HEK293T (cell line): ENCODE data around the gene CYTH3.
"Not testable (repeated sequence)": the region's sequence is repeated elsewhere in the genome, so short reads cannot be mapped to it uniquely, and the experiment has no call there.

Experiments used
- CTCF ChIA-PET: fragments of 350-600 bp; formaldehyde crosslinking; extraction: SDS; loops from one replicate; lab custom pipeline; 2021; ENCODE audit warnings: antibody characterized with exemption, inconsistent platforms; lab: Yijun Ruan, JAX
- POLR2A ChIA-PET: fragments of 350-600 bp; formaldehyde crosslinking; extraction: SDS; loops from one replicate; lab custom pipeline; 2020; ENCODE audit warnings: antibody characterized with exemption, inconsistent platforms; lab: Yijun Ruan, JAX
- DNase-seq: peaks from one replicate; pipeline ENCODE4 v3.0.0; 2012; ENCODE audit warnings: mixed read lengths; ENCODE audit errors: extremely low spot score
- ARNT ChIP-seq: fragments of 450-650 bp; IDR thresholded peaks from 2 replicates; pipeline ENCODE4 v1.6.1; 2017; ENCODE audit warnings: mild to moderate bottlenecking
- BHLHE40 ChIP-seq: fragments of 450-650 bp; IDR thresholded peaks from 2 replicates; pipeline ENCODE4 v1.6.1; 2016; ENCODE audit warnings: mild to moderate bottlenecking, moderate library complexity, borderline replicate concordance
- CTBP1 ChIP-seq: fragments of 450-650 bp; IDR thresholded peaks from 2 replicates; pipeline ENCODE4 v1.6.1; 2016; ENCODE audit warnings: borderline replicate concordance
- ELF4 ChIP-seq: fragments of 450-650 bp; IDR thresholded peaks from 2 replicates; pipeline ENCODE4 v1.6.1; 2017; ENCODE audit warnings: antibody characterized with exemption
- FOXA1 ChIP-seq: fragments of 450-650 bp; IDR thresholded peaks from 2 replicates; pipeline ENCODE4 v1.6.1; 2016; ENCODE audit warnings: mild to moderate bottlenecking
- FOXK2 ChIP-seq: fragments of 450-650 bp; IDR thresholded peaks from 2 replicates; pipeline ENCODE4 v1.6.1; 2016; ENCODE audit warnings: mild to moderate bottlenecking
- FOXM1 ChIP-seq: fragments of 450-650 bp; IDR thresholded peaks from 2 replicates; pipeline ENCODE4 v1.6.1; 2017; ENCODE audit warnings: mild to moderate bottlenecking, borderline replicate concordance
- HDGF ChIP-seq: fragments of 450-650 bp; IDR thresholded peaks from 2 replicates; pipeline ENCODE4 v1.6.1; 2017; ENCODE audit warnings: antibody characterized with exemption, borderline replicate concordance
- L3MBTL2 ChIP-seq: fragments of 450-650 bp; conservative IDR thresholded peaks from 2 replicates; pipeline ENCODE4 v1.6.1; 2016; ENCODE audit warnings: mild to moderate bottlenecking
- LEF1 ChIP-seq: fragments of 450-650 bp; IDR thresholded peaks from 2 replicates; pipeline ENCODE4 v1.6.1; 2017; ENCODE audit warnings: mild to moderate bottlenecking, borderline replicate concordance
- NFRKB ChIP-seq: fragments of 450-650 bp; IDR thresholded peaks from 2 replicates; pipeline ENCODE4 v1.6.1; 2016; ENCODE audit warnings: mild to moderate bottlenecking, moderate library complexity
- PKNOX1 ChIP-seq: fragments of 450-650 bp; IDR thresholded peaks from 2 replicates; pipeline ENCODE4 v1.6.1; 2016
- SP1 ChIP-seq: fragments of 450-650 bp; IDR thresholded peaks from 2 replicates; pipeline ENCODE4 v1.6.1; 2017
- SUZ12 ChIP-seq: fragments of 450-650 bp; IDR thresholded peaks from 2 replicates; pipeline ENCODE4 v1.6.1; 2016; ENCODE audit warnings: mild to moderate bottlenecking
- TARDBP ChIP-seq: fragments of 450-650 bp; IDR thresholded peaks from 2 replicates; pipeline ENCODE4 v1.6.1; 2016
- ZNF384 ChIP-seq: fragments of 450-650 bp; IDR thresholded peaks from 2 replicates; pipeline ENCODE4 v1.6.1; 2016

The CYTH3 gene

GRCh38 chr7:6284055-6284400 lies 11.6 kb upstream of the CYTH3 start:
- no peak for DNase-seq
- ChIA-PET POLR2A (no interaction called here), CTCF (no interaction called here)
- no peak for TF ChIP-seq FOXK2
- no peak for TF ChIP-seq FOXM1
- TF ChIP-seq LEF1, result no peak
- TF ChIP-seq BHLHE40, result no peak
- no peak for TF ChIP-seq L3MBTL2
- no peak for TF ChIP-seq ZNF384
- TF ChIP-seq NFRKB, result no peak
- no peak for TF ChIP-seq SUZ12
- TF ChIP-seq FOXA1, result no peak
- TF ChIP-seq ARNT, result no peak
- TF ChIP-seq SP1, result no peak
- TF ChIP-seq PKNOX1, result no peak
- no peak for TF ChIP-seq CTBP1
- no peak for TF ChIP-seq ELF4
- TF ChIP-seq HDGF, result no peak
- TF ChIP-seq TARDBP, result no peak

- not testable (repeated sequence) for DNase-seq
- ChIA-PET POLR2A (interaction anchor here (1.2 kb wide), 1 partner anchor 10 kb away, joined by 5 read pairs; no protein-coding TSS in a partner anchor), CTCF (interaction anchor here (0.7 kb wide), 1 partner anchor 11 kb away, joined by 4 read pairs; no protein-coding TSS in a partner anchor)
These were observed 11.1 kb upstream of the CYTH3 start for GRCh38 chr7:6283391-6284054.

- CTCF ChIA-PET, result interaction anchor here (0.6 kb wide), 1 partner anchor 12 kb away, joined by 3 read pairs; no protein-coding TSS in a partner anchor
These were observed 7.5 kb upstream of the CYTH3 start for GRCh38 chr7:6279937-6280336.

GRCh38 chr7:6279341-6279740 lies 6.9 kb upstream of the CYTH3 start:
- TF ChIP-seq ARNT, result no peak
- no peak for TF ChIP-seq PKNOX1
- no peak for TF ChIP-seq HDGF
- no peak for TF ChIP-seq ZNF384
- no peak for TF ChIP-seq L3MBTL2
- TF ChIP-seq FOXK2, result no peak
- TF ChIP-seq FOXM1, result no peak
- TF ChIP-seq CTBP1, result no peak
- no peak for TF ChIP-seq ELF4
- TF ChIP-seq FOXA1, result no peak
- TF ChIP-seq SP1, result no peak
- TF ChIP-seq NFRKB, result no peak
- TF ChIP-seq BHLHE40, result no peak
- no peak for TF ChIP-seq LEF1
- no peak for TF ChIP-seq TARDBP
- TF ChIP-seq SUZ12, result no peak
- ChIA-PET CTCF (interaction anchor here (0.6 kb wide), 1 partner anchor 12 kb away, joined by 3 read pairs; no protein-coding TSS in a partner anchor), POLR2A (no interaction called here)
- no peak for DNase-seq

More at GRCh38 chr7:6279937-6280336, 7.5 kb upstream of the CYTH3 start:
- DNase-seq, result no peak
- TF ChIP-seq FOXK2 (no peak), CTBP1 (no peak), BHLHE40 (no peak), ARNT (no peak), SUZ12 (no peak), L3MBTL2 (no peak), FOXM1 (no peak), NFRKB (no peak), TARDBP (no peak), LEF1 (no peak), ZNF384 (no peak), SP1 (no peak), PKNOX1 (no peak), FOXA1 (no peak), ELF4 (no peak), HDGF (no peak)
- POLR2A ChIA-PET, result no interaction called here

GRCh38 chr7:6278749-6279310 lies 6.4 kb upstream of the CYTH3 start:
- ChIA-PET CTCF (no interaction called here), POLR2A (no interaction called here)
- TF ChIP-seq TARDBP (no peak), ZNF384 (no peak)
- DNase-seq, result no peak

- DNase-seq, result no peak
- TF ChIP-seq FOXA1 (no peak), SUZ12 (no peak)
- POLR2A ChIA-PET, result no interaction called here
- CTCF ChIA-PET, result no interaction called here
These were observed 5.1 kb upstream of the CYTH3 start for GRCh38 chr7:6277476-6277875.
